Vagina (tissue), 2 donors: ENCODE measurements around the gene SCGB1D2. TPM values are rescaled to one million over a fixed set of nuclear protein-coding genes. Genes with fewer than 3 reads are reported as not detected.

Source experiments
- DNase-seq, 2 donors: peaks; one replicate each; pipeline ENCODE4 v3.0.0-alpha.2; 2017; ENCODE audit errors: extremely low spot score in 2 of 2
- H3K27ac ChIP-seq: fragments of 200-600 bp; sonication (generic); one replicate; pipeline ENCODE4 v1.5.1; 2019
- H3K27me3 ChIP-seq: fragments of 200-600 bp; sonication (generic); one replicate; pipeline ENCODE4 v1.5.1; 2019
- H3K36me3 ChIP-seq, 2 donors: fragments of 200-600 bp; sonication (generic); one replicate each; pipeline ENCODE4 v1.5.1; 2017 to 2019
- H3K4me1 ChIP-seq: fragments of 200-600 bp; sonication (generic); one replicate; pipeline ENCODE4 v1.5.1; 2019
- H3K4me3 ChIP-seq, 2 donors: fragments of 200-600 bp; sonication (generic); 1 replicate in 1 of 2; 2 replicates in 1 of 2; pipeline ENCODE4 v1.5.1; 2016 to 2019
- H3K9me3 ChIP-seq: fragments of 200-600 bp; sonication (generic); one replicate; pipeline ENCODE4 v1.5.1; 2019
- POLR2A ChIP-seq, 2 donors: fragments of 450-650 bp; IDR thresholded peaks; one replicate each; pipeline ENCODE4 v1.6.1; 2017; ENCODE audit warnings: antibody characterized with exemption in 2 of 2, mild to moderate bottlenecking in 2 of 2, moderate library complexity in 2 of 2
- POLR2AphosphoS5 ChIP-seq, 2 donors: sonication (generic); formaldehyde crosslinking; IDR thresholded peaks; one replicate each; pipeline ENCODE4 v1.9.0; 2017; ENCODE audit warnings: antibody characterized with exemption in 2 of 2, mild to moderate bottlenecking in 2 of 2, low read depth in 1 of 2; ENCODE audit not compliant: insufficient read depth in 1 of 2
- intact Hi-C: fragments of 100-400 bp; cut with DNase I; formaldehyde crosslinking; loops from one replicate; pipeline ENCODE4 v1.15.1; 2023
- total RNA-seq: library from RNA; depleted of rRNA; stranded (reverse); fragments of >200 nt; gene quantifications from one replicate; pipeline ENCODE4 v1.2.3, GENCODE V29; 2016
- TF ChIP-seq, protein P1 (sequence below), 3 experiments: fragments of 450-650 bp in 2 of 3; fragments of 200-600 bp in 1 of 3; sonication (generic) in 1 of 3; IDR thresholded peaks; one replicate each; pipeline ENCODE4 v1.5.1; 2017 to 2019; ENCODE audit warnings: antibody characterized with exemption in 3 of 3, mild to moderate bottlenecking in 2 of 3, moderate library complexity in 2 of 3

SCGB1D2 gene
- total RNA-seq, 1 donor from 2014 or later, result not detected

DNA sequence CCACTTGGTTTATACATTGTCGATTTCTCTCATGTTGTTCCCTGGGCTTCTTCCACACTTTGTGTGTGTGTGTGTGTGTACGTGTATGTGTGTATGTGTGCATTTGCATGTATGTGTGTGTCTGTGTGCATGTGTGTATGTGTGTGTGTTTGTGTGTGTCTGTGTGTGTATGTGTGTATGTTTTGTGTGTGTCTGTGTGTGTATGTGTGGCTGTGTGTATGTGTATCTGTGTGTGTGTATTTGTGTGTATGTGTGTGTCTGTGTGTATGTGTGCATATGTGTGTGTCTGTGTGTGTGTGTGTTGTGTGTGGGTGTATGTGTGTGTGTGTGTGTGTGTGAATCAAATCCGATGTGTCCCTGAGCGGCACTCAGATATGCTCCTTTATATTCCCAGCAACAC, 4.5 kb upstream of the SCGB1D2 start:
- DNase-seq, result no peak
- TF ChIP-seq, protein P1, sequence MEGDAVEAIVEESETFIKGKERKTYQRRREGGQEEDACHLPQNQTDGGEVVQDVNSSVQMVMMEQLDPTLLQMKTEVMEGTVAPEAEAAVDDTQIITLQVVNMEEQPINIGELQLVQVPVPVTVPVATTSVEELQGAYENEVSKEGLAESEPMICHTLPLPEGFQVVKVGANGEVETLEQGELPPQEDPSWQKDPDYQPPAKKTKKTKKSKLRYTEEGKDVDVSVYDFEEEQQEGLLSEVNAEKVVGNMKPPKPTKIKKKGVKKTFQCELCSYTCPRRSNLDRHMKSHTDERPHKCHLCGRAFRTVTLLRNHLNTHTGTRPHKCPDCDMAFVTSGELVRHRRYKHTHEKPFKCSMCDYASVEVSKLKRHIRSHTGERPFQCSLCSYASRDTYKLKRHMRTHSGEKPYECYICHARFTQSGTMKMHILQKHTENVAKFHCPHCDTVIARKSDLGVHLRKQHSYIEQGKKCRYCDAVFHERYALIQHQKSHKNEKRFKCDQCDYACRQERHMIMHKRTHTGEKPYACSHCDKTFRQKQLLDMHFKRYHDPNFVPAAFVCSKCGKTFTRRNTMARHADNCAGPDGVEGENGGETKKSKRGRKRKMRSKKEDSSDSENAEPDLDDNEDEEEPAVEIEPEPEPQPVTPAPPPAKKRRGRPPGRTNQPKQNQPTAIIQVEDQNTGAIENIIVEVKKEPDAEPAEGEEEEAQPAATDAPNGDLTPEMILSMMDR (IDR thresholded peaks at IDR 0.05), result no peak
- TF ChIP-seq POLR2A (IDR thresholded peaks at IDR 0.05), result no peak
- no peak for TF ChIP-seq POLR2AphosphoS5 (IDR thresholded peaks at IDR 0.05; ENCODE audit: insufficient read depth in 1 of 2, low read depth in 1 of 2)
- no peak overlapping the region for H3K27ac ChIP-seq
- H3K36me3 ChIP-seq, result no peaks in the 10 kb centered on the region
- intact Hi-C loops, result no loop called here
- H3K4me3 ChIP-seq, result no peak overlapping the region
- H3K27me3 ChIP-seq, result no peaks in the 10 kb centered on the region
- H3K4me1 ChIP-seq, result no peaks in the 10 kb centered on the region
- H3K9me3 ChIP-seq, result no peaks in the 10 kb centered on the region

DNA sequence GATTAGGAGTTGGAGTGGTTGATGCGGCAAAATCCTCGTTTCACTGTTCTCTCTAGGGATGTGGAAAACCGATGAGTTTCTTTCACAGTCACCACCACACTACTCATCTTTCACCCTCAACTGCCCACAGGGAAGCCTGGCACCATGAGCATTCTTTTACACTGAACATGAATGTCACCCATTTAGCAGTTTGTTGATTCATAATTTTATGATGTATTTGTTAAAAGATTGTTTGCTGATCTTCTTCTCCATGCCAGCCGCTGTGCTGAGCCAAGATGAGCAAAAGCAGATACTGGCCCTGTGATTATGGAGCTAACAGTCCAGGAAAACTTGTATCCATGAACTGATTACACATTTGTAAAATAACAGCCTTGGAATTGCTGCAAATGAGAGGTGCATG, 3.9 kb upstream of the SCGB1D2 start:
- Histone ChIP-seq H3K36me3 (no peaks in the 10 kb centered on the region), H3K27ac (no peak overlapping the region), H3K27me3 (no peaks in the 10 kb centered on the region), H3K9me3 (no peaks in the 10 kb centered on the region), H3K4me3 (no peak overlapping the region), H3K4me1 (no peaks in the 10 kb centered on the region)
- DNase-seq, result no peak
- TF ChIP-seq POLR2A (IDR thresholded peaks at IDR 0.05), result no peak
- TF ChIP-seq, protein P1 (IDR thresholded peaks at IDR 0.05), result no peak
- no peak for TF ChIP-seq POLR2AphosphoS5 (IDR thresholded peaks at IDR 0.05; ENCODE audit: insufficient read depth in 1 of 2, low read depth in 1 of 2)
- intact Hi-C loops, result no loop called here

DNA sequence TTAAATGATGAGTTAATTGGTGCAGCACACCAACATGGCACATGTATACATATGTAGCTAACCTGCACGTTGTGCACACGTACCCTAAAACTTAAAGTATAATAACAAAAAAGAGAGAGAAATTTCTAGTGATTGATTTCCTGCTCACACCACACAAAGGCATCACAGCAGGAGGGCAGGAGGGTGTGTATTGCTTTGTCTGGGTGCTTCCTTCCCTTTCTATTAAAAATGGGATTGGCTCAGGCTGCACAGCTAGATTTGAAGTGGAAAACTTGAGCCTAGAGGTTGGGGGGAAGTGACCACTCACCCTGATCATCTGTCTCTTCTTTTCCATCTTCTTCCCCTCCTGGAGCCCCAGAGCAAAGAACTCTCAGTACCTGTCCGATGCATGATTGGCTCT, 944 bp upstream of the SCGB1D2 start:
- TF ChIP-seq POLR2AphosphoS5 (IDR thresholded peaks at IDR 0.05; ENCODE audit: insufficient read depth in 1 of 2, low read depth in 1 of 2) (no peak), POLR2A (IDR thresholded peaks at IDR 0.05) (no peak)
- TF ChIP-seq, protein P1 (IDR thresholded peaks at IDR 0.05), result no peak
- DNase-seq, result no peak
- H3K27ac ChIP-seq, result no peak overlapping the region
- no peaks in the 10 kb centered on the region for H3K4me1 ChIP-seq
- H3K36me3 ChIP-seq, result no peaks in the 10 kb centered on the region
- intact Hi-C loops, result no loop called here
- no peaks in the 10 kb centered on the region for H3K9me3 ChIP-seq
- H3K27me3 ChIP-seq, result no peaks in the 10 kb centered on the region
- no peak overlapping the region for H3K4me3 ChIP-seq

DNA sequence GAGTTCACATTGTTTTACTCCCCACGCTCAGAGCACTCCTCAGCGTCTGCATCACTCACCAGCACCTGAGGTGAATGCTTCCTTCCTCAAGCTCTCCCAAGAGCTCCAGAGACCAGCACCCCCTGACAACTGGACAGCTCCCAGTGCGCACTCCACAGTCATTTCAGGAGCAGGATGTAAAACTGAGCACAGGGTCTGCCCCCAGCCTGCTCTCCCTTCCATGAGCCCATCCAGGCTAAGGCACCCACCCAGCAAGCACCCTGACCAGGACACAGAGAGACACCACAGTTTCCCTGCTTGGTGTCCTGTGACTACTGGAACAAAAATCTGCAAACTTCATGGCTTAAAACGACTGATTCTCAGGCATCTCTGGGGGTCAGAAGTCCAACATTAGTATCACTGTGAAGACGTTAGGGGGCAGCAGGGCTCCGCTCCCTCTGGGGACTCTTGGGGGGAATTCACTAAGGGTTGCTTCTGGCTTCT, 3.3 kb downstream of the SCGB1D2 start:
- H3K27me3 ChIP-seq, result no peaks in the 10 kb centered on the region
- H3K4me3 ChIP-seq, result no peak overlapping the region
- no peaks in the 10 kb centered on the region for H3K36me3 ChIP-seq
- DNase-seq, result no peak
- TF ChIP-seq POLR2A (IDR thresholded peaks at IDR 0.05), result no peak
- TF ChIP-seq, protein P1 (IDR thresholded peaks at IDR 0.05), result no peak
- intact Hi-C loops, result no loop called here
- H3K4me1 ChIP-seq, result no peaks in the 10 kb centered on the region
- H3K9me3 ChIP-seq, result no peaks in the 10 kb centered on the region
- no peak overlapping the region for H3K27ac ChIP-seq

DNA sequence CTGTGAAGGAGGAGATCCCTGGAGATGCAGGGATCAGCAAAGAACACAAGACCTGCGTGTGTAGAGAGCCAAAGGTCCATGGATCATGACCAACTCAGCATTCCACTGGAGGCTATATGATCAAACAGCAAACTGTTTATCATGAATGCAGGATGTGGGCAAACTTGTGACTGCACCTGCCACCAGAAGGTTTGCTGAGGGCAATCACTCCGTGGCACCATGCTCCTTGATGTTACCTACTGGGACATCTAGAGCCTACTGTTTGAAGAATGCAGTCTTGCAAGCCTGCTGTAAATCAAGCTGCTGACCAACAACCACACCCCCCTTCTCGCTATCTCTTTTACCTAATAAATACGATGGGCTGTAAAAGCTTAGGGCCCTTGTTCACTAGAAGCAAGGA, 9.7 kb downstream of the SCGB1D2 start:
- H3K4me1 ChIP-seq, result no peaks in the 10 kb centered on the region
- H3K27me3 ChIP-seq, result no peaks in the 10 kb centered on the region
- H3K9me3 ChIP-seq, result peaks cover 21% of the 10 kb centered on the region
- TF ChIP-seq POLR2A (IDR thresholded peaks at IDR 0.05) (no peak), POLR2AphosphoS5 (IDR thresholded peaks at IDR 0.05; ENCODE audit: insufficient read depth in 1 of 2, low read depth in 1 of 2) (no peak)
- TF ChIP-seq, protein P1 (IDR thresholded peaks at IDR 0.05), result no peak
- intact Hi-C loops, result no loop called here
- no peak overlapping the region for H3K4me3 ChIP-seq
- H3K27ac ChIP-seq, result no peak overlapping the region
- DNase-seq, result no peak
- no peaks in the 10 kb centered on the region for H3K36me3 ChIP-seq
